ENCODE measurements around the gene RPL7L1.
A peak's percentile ranks its signal among the peaks of the same experiment; 100 is the strongest.
"Not testable (repeated sequence)": the region's sequence is repeated elsewhere in the genome, so short reads cannot be mapped to it uniquely, and the experiment has no call there.

Gene RPL7L1

GRCh38 chr6:42879372-42880239 lies at the start of gene RPL7L1:
Gene RPL7L1 (plus strand): TSS chr6:42879616. CDS start chr6:42879911, 295 bp downstream.
- peak; percentile 62 to 73 for DNase-seq (ENCODE audit: low read depth in 2 of 2)

GRCh38 chr6:42831237-42831636 lies 48.2 kb upstream of the RPL7L1 start:
- no peak for DNase-seq (ENCODE audit: low read depth in 2 of 2)

- no peak for DNase-seq (ENCODE audit: low read depth in 2 of 2)
Observed at GRCh38 chr6:42834056-42834455, 45.4 kb upstream of the RPL7L1 start.

- DNase-seq (ENCODE audit: low read depth in 2 of 2): no peak
Observed at GRCh38 chr6:42841844-42842584, 37.4 kb upstream of the RPL7L1 start.

- DNase-seq (ENCODE audit: low read depth in 2 of 2): no peak
Observed at GRCh38 chr6:42845327-42845694, 34.1 kb upstream of the RPL7L1 start.

GRCh38 chr6:42846505-42846904 lies 32.9 kb upstream of the RPL7L1 start:
- DNase-seq (ENCODE audit: low read depth in 2 of 2): no peak

GRCh38 chr6:42848700-42849099 lies 30.7 kb upstream of the RPL7L1 start:
- no peak for DNase-seq (ENCODE audit: low read depth in 2 of 2)

GRCh38 chr6:42851599-42851998 lies 27.8 kb upstream of the RPL7L1 start:
- no peak for DNase-seq (ENCODE audit: low read depth in 2 of 2)

GRCh38 chr6:42860036-42860435 lies 19.4 kb upstream of the RPL7L1 start:
- no peak for DNase-seq (ENCODE audit: low read depth in 2 of 2)

GRCh38 chr6:42860481-42860880 lies 18.9 kb upstream of the RPL7L1 start:
- DNase-seq (ENCODE audit: low read depth in 2 of 2): no peak

- no peak for DNase-seq (ENCODE audit: low read depth in 2 of 2)
Observed at GRCh38 chr6:42864602-42865001, 14.8 kb upstream of the RPL7L1 start.

- DNase-seq (ENCODE audit: low read depth in 2 of 2): no peak
Observed at GRCh38 chr6:42870145-42870936, 9.1 kb upstream of the RPL7L1 start.

GRCh38 chr6:42871711-42872110 lies 7.7 kb upstream of the RPL7L1 start:
- no peak for DNase-seq (ENCODE audit: low read depth in 2 of 2)

- DNase-seq (ENCODE audit: low read depth in 2 of 2): no peak
Observed at GRCh38 chr6:42873313-42873712, 6.1 kb upstream of the RPL7L1 start.

- DNase-seq (ENCODE audit: low read depth in 2 of 2): no peak
Observed at GRCh38 chr6:42877695-42878094, 1.7 kb upstream of the RPL7L1 start.

- not testable (repeated sequence) for DNase-seq (ENCODE audit: low read depth in 2 of 2)
Observed at GRCh38 chr6:42880240-42880817, 913 bp downstream of the RPL7L1 start.

- DNase-seq (ENCODE audit: low read depth in 2 of 2): not testable (repeated sequence)
Observed at GRCh38 chr6:42880871-42881270, 1.5 kb downstream of the RPL7L1 start.

- no peak for DNase-seq (ENCODE audit: low read depth in 2 of 2)
Observed at GRCh38 chr6:42885702-42886101, 6.3 kb downstream of the RPL7L1 start.

- DNase-seq (ENCODE audit: low read depth in 2 of 2): not testable (repeated sequence)
Observed at GRCh38 chr6:42888201-42888600, 8.8 kb downstream of the RPL7L1 start.

- no peak for DNase-seq (ENCODE audit: low read depth in 2 of 2)
Observed at GRCh38 chr6:42889815-42890214, 10.4 kb downstream of the RPL7L1 start.

- DNase-seq (ENCODE audit: low read depth in 2 of 2): peak; percentile 86 to 91
Observed at GRCh38 chr6:42890311-42891198, 11.1 kb downstream of the RPL7L1 start.
